Measurements from ENCODE around the gene SHLD1.
A peak's percentile ranks its signal among the peaks of the same experiment; 100 is the strongest.

The SHLD1 gene

DNA sequence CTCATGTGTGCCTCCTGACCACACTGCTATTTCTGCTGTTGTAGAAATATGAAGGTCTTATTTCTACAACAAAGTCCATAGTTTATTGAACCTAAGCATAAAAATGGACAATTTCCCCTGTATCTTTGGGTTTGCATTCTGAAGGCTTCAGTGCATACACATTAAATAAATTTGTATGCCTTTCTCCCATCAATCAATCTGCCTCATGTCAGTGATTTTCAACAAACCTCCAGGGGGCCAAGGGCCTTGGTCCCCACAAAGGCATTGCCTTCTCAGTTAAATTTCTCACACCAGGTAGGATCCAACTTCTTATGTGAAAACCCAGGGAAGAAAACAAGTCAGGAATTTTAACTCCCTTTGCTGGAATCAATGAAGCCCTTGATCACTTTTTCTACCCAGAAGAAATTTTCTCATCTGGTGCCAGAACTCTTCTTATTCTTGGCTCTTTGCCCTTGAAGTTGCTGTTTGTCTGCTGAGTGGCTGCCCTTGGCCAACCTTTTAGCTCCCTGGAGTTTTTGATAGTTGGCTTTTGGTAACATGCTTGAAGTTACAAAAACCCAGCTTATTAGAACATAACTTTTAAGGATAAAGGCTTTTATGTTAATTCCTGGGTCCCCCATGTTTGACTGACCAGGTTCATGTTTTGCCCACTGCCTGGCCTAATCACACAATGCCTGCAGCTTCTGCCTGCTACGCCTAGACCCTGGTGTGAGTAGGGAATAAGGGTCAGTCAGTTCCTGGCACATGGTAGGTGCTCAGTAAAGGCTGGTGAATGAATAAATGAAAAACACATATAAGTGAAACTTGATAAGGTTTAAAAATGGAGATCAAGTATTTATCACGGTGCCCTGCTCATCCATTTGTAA lies 37.0 kb downstream of the SHLD1 start:
- TF ChIP-seq, protein P1, sequence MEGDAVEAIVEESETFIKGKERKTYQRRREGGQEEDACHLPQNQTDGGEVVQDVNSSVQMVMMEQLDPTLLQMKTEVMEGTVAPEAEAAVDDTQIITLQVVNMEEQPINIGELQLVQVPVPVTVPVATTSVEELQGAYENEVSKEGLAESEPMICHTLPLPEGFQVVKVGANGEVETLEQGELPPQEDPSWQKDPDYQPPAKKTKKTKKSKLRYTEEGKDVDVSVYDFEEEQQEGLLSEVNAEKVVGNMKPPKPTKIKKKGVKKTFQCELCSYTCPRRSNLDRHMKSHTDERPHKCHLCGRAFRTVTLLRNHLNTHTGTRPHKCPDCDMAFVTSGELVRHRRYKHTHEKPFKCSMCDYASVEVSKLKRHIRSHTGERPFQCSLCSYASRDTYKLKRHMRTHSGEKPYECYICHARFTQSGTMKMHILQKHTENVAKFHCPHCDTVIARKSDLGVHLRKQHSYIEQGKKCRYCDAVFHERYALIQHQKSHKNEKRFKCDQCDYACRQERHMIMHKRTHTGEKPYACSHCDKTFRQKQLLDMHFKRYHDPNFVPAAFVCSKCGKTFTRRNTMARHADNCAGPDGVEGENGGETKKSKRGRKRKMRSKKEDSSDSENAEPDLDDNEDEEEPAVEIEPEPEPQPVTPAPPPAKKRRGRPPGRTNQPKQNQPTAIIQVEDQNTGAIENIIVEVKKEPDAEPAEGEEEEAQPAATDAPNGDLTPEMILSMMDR (IDR thresholded peaks at IDR 0.05; ENCODE audit: control insufficient read depth, insufficient read depth, low read depth, low read length, missing control alignments): no peak
- no peak overlapping the region for H3K4me3 ChIP-seq (ENCODE audit: control insufficient read depth, low read depth, low read length)
- DNase-seq (ENCODE audit: low read depth): no peak

DNA sequence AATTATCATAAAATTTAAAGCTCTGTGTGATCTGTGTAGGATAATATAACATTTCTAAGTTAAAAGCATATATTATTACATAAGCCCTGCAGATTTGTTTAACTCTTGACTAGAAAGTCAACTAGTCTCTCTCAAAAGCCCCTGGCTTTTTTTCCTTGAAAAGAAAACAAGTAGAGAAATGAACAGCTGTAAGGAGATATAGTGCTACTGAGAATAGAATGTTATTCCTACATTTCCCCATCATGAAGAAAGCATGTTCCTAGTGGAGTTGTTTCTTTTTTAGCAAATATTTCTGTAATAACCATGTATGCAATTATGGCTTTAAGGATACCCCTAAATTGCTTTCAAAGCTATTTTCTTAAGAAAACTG lies 37.6 kb downstream of the SHLD1 start:
- no peak overlapping the region for H3K4me3 ChIP-seq (ENCODE audit: control insufficient read depth, low read depth, low read length)
- TF ChIP-seq, protein P1 (IDR thresholded peaks at IDR 0.05; ENCODE audit: control insufficient read depth, insufficient read depth, low read depth, low read length, missing control alignments): no peak
- no peak for DNase-seq (ENCODE audit: low read depth)

DNA sequence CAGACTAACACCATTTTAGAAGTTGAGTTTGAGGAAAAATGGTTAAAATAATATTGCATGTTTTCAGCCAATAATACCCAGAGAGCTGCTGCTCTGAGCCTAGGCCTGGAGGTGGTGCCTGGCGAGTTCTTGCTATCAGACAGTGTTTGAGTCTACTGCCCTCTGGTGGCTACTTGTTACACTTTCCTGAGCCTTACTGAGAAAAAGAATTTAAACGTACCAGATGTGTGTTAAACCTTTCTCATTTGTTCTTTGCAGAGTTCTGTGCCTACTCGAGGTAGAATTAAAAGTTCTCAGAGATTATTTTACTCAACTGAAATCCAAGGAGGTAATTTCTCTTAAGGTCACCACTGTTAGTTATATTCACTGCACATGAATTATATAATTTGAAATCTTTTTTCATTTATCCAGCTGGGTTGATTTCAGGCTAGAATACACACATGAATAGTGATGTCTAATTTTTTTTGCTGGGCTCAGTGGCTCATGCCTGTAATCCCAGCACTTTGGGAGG lies 38.2 kb downstream of the SHLD1 start:
- no peak overlapping the region for H3K4me3 ChIP-seq (ENCODE audit: control insufficient read depth, low read depth, low read length)
- TF ChIP-seq, protein P1 (IDR thresholded peaks at IDR 0.05; ENCODE audit: control insufficient read depth, insufficient read depth, low read depth, low read length, missing control alignments): peak; percentile 87
- peak; percentile 67 for DNase-seq (ENCODE audit: low read depth)

DNA sequence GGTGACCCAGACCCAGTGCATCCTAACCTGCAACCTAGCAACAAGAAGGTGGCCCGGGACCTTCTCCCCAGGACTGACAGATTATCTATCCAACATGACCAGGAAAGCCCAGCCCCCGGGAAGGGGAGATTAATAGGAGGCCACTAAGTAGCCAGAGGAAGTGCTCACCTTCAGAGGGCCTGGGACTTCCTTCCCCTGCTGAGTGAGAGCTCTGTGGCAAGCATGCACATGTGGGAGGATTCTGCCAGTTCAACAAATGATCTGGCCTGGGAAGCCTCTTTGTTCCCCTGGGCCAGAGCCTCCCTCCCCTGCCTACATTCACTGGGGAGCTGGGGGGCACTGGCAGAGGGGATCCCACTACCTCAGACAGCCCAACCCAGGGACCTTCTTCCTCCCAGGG lies 39.6 kb downstream of the SHLD1 start:
- H3K4me3 ChIP-seq (ENCODE audit: control insufficient read depth, low read depth, low read length): no peak overlapping the region
- no peak for DNase-seq (ENCODE audit: low read depth)
- TF ChIP-seq, protein P1 (IDR thresholded peaks at IDR 0.05; ENCODE audit: control insufficient read depth, insufficient read depth, low read depth, low read length, missing control alignments): no peak

DNA sequence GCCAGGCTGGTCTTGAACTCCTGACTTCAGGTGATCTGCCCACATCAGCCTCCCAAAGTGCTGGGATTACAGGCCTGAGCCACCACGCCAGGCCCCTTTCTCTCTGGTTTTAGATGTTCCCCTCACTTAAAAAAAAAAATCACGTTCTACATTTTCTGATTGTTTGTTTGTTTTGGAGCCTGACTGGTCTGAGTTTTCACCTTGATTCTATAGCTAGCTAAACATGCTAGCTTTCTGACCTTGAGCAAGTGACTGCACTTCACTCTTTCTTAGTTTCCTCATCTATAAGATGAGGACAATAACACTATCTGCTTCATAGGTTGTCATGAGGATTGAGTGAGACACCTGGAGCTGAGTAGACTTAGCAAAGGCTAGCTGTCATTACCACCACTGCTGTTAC lies 43.7 kb downstream of the SHLD1 start:
- TF ChIP-seq, protein P1 (IDR thresholded peaks at IDR 0.05; ENCODE audit: control insufficient read depth, insufficient read depth, low read depth, low read length, missing control alignments): no peak
- no peak overlapping the region for H3K4me3 ChIP-seq (ENCODE audit: control insufficient read depth, low read depth, low read length)
- DNase-seq (ENCODE audit: low read depth): no peak

DNA sequence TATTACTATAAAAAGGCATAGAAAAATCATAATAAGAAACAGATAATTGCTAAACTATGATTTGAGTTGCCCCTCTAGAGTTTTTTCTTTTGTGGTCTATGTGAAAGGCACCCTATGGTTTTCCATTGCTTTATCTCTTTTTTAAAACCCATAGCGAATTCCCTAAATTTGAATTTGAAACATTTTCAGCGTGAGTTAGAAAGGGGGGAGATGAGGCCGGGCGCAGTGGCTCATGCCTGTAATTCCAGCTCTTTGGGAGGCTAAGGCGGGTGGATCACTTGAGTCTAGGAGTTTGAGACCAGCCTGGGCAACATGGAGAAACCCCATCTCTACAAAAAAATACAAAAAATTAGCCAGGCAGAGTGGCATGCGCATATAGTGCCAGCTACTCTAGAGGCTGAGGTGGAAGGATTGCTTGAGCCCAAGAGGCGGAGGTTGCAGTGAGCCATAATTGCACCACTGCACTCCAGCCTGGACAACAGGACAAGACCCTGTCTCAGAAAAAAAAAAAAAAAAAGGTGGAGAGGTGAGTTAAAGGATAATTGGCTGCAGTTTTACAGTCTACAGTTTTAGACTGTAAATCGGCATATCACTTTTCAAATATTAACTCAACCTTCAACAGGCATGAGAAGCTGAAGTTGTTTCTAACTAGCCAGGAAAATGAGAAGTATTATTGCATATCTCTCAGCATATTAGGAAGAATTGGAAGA lies 46.3 kb downstream of the SHLD1 start:
- no peak for DNase-seq (ENCODE audit: low read depth)
- TF ChIP-seq, protein P1 (IDR thresholded peaks at IDR 0.05; ENCODE audit: control insufficient read depth, insufficient read depth, low read depth, low read length, missing control alignments): no peak

More for the DNA sequence above, 46.3 kb downstream of the SHLD1 start:
- H3K4me3 ChIP-seq (ENCODE audit: control insufficient read depth, low read depth, low read length): no peak overlapping the region
